GM12878 (cell line): Measurements from ENCODE around the gene ZNF48. TPM values are rescaled to one million over a fixed set of nuclear protein-coding genes. Genes with fewer than 3 reads are reported as not detected.

Source experiments
- ASH2L ChIP-seq: fragments of 300-600, 200-600 bp; sonication (generic); IDR thresholded peaks from 2 replicates; pipeline ENCODE4 v1.6.1; 2017; ENCODE audit warnings: low read depth, mild to moderate bottlenecking, borderline replicate concordance
- ATF7 ChIP-seq: fragments of 450-650 bp; IDR thresholded peaks from 2 replicates; pipeline ENCODE4 v1.6.1; 2016; ENCODE audit warnings: low read depth, mild to moderate bottlenecking
- EED ChIP-seq: sonication (generic); IDR thresholded peaks from 2 replicates; pipeline ENCODE4 v1.6.1; 2016; ENCODE audit warnings: antibody characterized with exemption, low read depth
- ELK1 ChIP-seq: IDR thresholded peaks from 2 replicates; pipeline ENCODE4 v1.6.1; 2012; ENCODE audit warnings: low read depth, low read length, improper control_type of control experiment
- EP300 ChIP-seq, 2 experiments: fragments of 150-350 bp in 1 of 2; IDR thresholded peaks; 2 replicates each; pipeline ENCODE4 v1.6.1; 2011 to 2012; ENCODE audit warnings: low read depth in 2 of 2, low read length in 2 of 2, borderline replicate concordance in 1 of 2, improper control_type of control experiment in 1 of 2, inconsistent platforms in 1 of 2; ENCODE audit not compliant: control insufficient read depth in 1 of 2
- ETV6 ChIP-seq, 2 experiments: fragments of 450-650 bp in 1 of 2; IDR thresholded peaks in 1 of 2; conservative IDR thresholded peaks in 1 of 2; 2 replicates each; pipeline ENCODE4 v1.6.1; 2014; ENCODE audit warnings: antibody characterized with exemption in 1 of 2, borderline replicate concordance in 1 of 2, low read depth in 1 of 2, mild to moderate bottlenecking in 1 of 2, moderate library complexity in 1 of 2
- FOXK2 ChIP-seq: fragments of 450-650 bp; IDR thresholded peaks from 2 replicates; pipeline ENCODE4 v1.6.1; 2017; ENCODE audit warnings: mild to moderate bottlenecking, moderate library complexity
- GABPA ChIP-seq: IDR thresholded peaks from 2 replicates; pipeline ENCODE4 v1.6.1; 2014; ENCODE audit warnings: antibody characterized with exemption, low read depth, mild to moderate bottlenecking, inconsistent platforms
- HDAC2 ChIP-seq: fragments of 200-600 bp; sonication (generic); IDR thresholded peaks from 2 replicates; pipeline ENCODE4 v1.6.1; 2017
- IKZF1 ChIP-seq: fragments of 450-650 bp; conservative IDR thresholded peaks from 2 replicates; pipeline ENCODE4 v1.6.1; 2017; ENCODE audit warnings: antibody characterized with exemption, mild to moderate bottlenecking
- MEF2A ChIP-seq: IDR thresholded peaks from 2 replicates; pipeline ENCODE4 v1.6.1; 2011; ENCODE audit warnings: low read depth, mild to moderate bottlenecking, low read length, moderate library complexity; ENCODE audit not compliant: insufficient read depth
- MTA2 ChIP-seq: fragments of 450-650 bp; IDR thresholded peaks from 2 replicates; pipeline ENCODE4 v1.6.1; 2016; ENCODE audit warnings: low read depth, mild to moderate bottlenecking, moderate library complexity
- MYB ChIP-seq: fragments of 150-350 bp; IDR thresholded peaks from 2 replicates; pipeline ENCODE4 v1.6.1; 2014; ENCODE audit warnings: mild to moderate bottlenecking, low read depth, low read length, borderline replicate concordance
- NKRF ChIP-seq: fragments of 450-650 bp; conservative IDR thresholded peaks from 2 replicates; pipeline ENCODE4 v1.6.1; 2017; ENCODE audit warnings: mild to moderate bottlenecking, moderate library complexity
- NR2C2 ChIP-seq: IDR thresholded peaks from 2 replicates; pipeline ENCODE4 v1.6.1; 2011; ENCODE audit warnings: borderline replicate concordance, low read depth; ENCODE audit not compliant: control insufficient read depth, insufficient read length
- PAX5 ChIP-seq: IDR thresholded peaks from 2 replicates; pipeline ENCODE4 v1.6.1; 2011; ENCODE audit warnings: low read depth, low read length, borderline replicate concordance
- PRDM15 ChIP-seq: fragments of 450-650 bp; formaldehyde crosslinking; IDR thresholded peaks from 2 replicates; pipeline ENCODE4 v1.4.0; 2020; ENCODE audit warnings: mild to moderate bottlenecking, moderate library complexity
- SKIL ChIP-seq: fragments of 450-650 bp; IDR thresholded peaks from 2 replicates; pipeline ENCODE4 v1.6.1; 2017; ENCODE audit warnings: mild to moderate bottlenecking, low read depth, inconsistent platforms; ENCODE audit not compliant: poor library complexity, severe bottlenecking
- SMAD1 ChIP-seq: fragments of 450-650 bp; IDR thresholded peaks from 2 replicates; pipeline ENCODE4 v1.6.1; 2018; ENCODE audit warnings: mild to moderate bottlenecking, low read depth; ENCODE audit not compliant: partially characterized antibody
- YY1 ChIP-seq: IDR thresholded peaks from 2 replicates; pipeline ENCODE4 v1.6.1; 2011; ENCODE audit warnings: low read depth, mild to moderate bottlenecking, low read length
- polyA plus RNA-seq, 11 experiments: library from polyadenylated mRNA; depleted of rRNA in 4 of 11; unstranded in 6 of 11; stranded (reverse) in 5 of 11; fragments of >200 nt; fragmentation: Nextera tagmentation in 4 of 11; fragmentation: Illumina TruSeq in 1 of 11; extraction: Ambion mirVana in 4 of 11; extraction: Trizol in 1 of 11; gene quantifications; 1 replicate in 1 of 11; 2 replicates in 10 of 11; pipeline versions ENCODE4 v1.2.1 to v1.2.3, GENCODE V29; 2011 to 2016; ENCODE audit warnings: inconsistent platforms in 2 of 11, missing spikeins in 2 of 11, low read depth in 1 of 11
- total RNA-seq, 4 experiments: library from RNA; depleted of rRNA in 3 of 4; stranded (reverse); fragments of >200 nt in 3 of 4; fragmentation: Illumina TruSeq in 1 of 4; extraction: Trizol in 1 of 4; gene quantifications; 2 replicates each; pipeline versions ENCODE4 v1.2.1 to v1.2.3, GENCODE V29; 2013 to 2021

The ZNF48 gene
- total and polyA plus RNA-seq, 10 of the 15 experiments (the other 5 are each of a cell fraction or from before 2014, with no cell fraction given): 0.14 to 12.0 (median 4.2) TPM

GRCh38 chr16:30350134-30350871 is 44.9 kb upstream of the ZNF48 start (continued):
- no peak for TF ChIP-seq NKRF
- TF ChIP-seq PAX5: peak; percentile 83; the same call in 1 of the 2 replicates
- peak in 1 of 2 experiments; percentile 74; a peak in 2 of 4 replicates for TF ChIP-seq ETV6 (conservative IDR thresholded peaks at IDR 0.05 in 1 of 2, IDR thresholded peaks at IDR 0.05 in 1 of 2; ENCODE audit: borderline replicate concordance in 1 of 2, low read depth in 1 of 2)
- TF ChIP-seq ASH2L: no peak
- no peak for TF ChIP-seq NR2C2
- peak; percentile 55; the same call in 1 of the 2 replicates for TF ChIP-seq FOXK2
- TF ChIP-seq ATF7: peak; percentile 96
- TF ChIP-seq SMAD1: no peak
- TF ChIP-seq HDAC2: no peak
- TF ChIP-seq ELK1: no peak
- TF ChIP-seq EP300 (IDR thresholded peaks at IDR 0.05; ENCODE audit: borderline replicate concordance in 1 of 2, control insufficient read depth in 1 of 2, low read depth in 2 of 2, low read length in 2 of 2): peak; percentile 80 to 96
- no peak for TF ChIP-seq PRDM15 (CRISPR knock-in tag)
- no peak; the same call in 1 of the 2 replicates for TF ChIP-seq MYB
- peak; percentile 95 for TF ChIP-seq IKZF1
- peak; percentile 96 for TF ChIP-seq MTA2
- TF ChIP-seq EED: peak; percentile 84
- peak; percentile 94 for TF ChIP-seq SKIL
- TF ChIP-seq YY1: no peak
- TF ChIP-seq MEF2A: peak; percentile 95
- peak; percentile 50; the same call in 1 of the 2 replicates for TF ChIP-seq GABPA
